Measurements from ENCODE around the gene SMPD4.
"Not testable (repeated sequence)": the region's sequence is repeated elsewhere in the genome, so short reads cannot be mapped to it uniquely, and the experiment has no call there.

Gene SMPD4

GRCh38 chr2:130157825-130158514 is 23.4 kb downstream of the SMPD4 start:
- in situ Hi-C loops (cut with MboI; ENCODE audit: low sequenced_read_pairs) = loop anchor here (10.0 kb wide), 1 partner anchor 177 kb away; no protein-coding TSS in a partner anchor

- in situ Hi-C loops (cut with MboI; ENCODE audit: low sequenced_read_pairs) = loop anchor here (10.0 kb wide), 1 partner anchor 177 kb away; no protein-coding TSS in a partner anchor
These were observed 24.0 kb downstream of the SMPD4 start for GRCh38 chr2:130157354-130157753.

- in situ Hi-C loops (cut with MboI; ENCODE audit: low sequenced_read_pairs) = loop anchor here (10.0 kb wide), 1 partner anchor 178 kb away; no protein-coding TSS in a partner anchor
These were observed 24.8 kb downstream of the SMPD4 start for GRCh38 chr2:130156624-130157004.

- in situ Hi-C loops (cut with MboI; ENCODE audit: low sequenced_read_pairs) = loop anchor here (10.0 kb wide), 1 partner anchor 179 kb away; no protein-coding TSS in a partner anchor
These were observed 25.3 kb downstream of the SMPD4 start for GRCh38 chr2:130155956-130156623.

- in situ Hi-C loops (cut with MboI; ENCODE audit: low sequenced_read_pairs) = loop anchor here (10.0 kb wide), 1 partner anchor 180 kb away; no protein-coding TSS in a partner anchor
These were observed 26.3 kb downstream of the SMPD4 start for GRCh38 chr2:130154773-130155765.

GRCh38 chr2:130154423-130154770 is 27.0 kb downstream of the SMPD4 start:
- in situ Hi-C loops (cut with MboI; ENCODE audit: low sequenced_read_pairs) = loop anchor here (10.0 kb wide), 1 partner anchor 180 kb away; no protein-coding TSS in a partner anchor

GRCh38 chr2:130153721-130154422 is 27.5 kb downstream of the SMPD4 start:
- in situ Hi-C loops (cut with MboI; ENCODE audit: low sequenced_read_pairs) = loop anchor here (10.0 kb wide), 1 partner anchor 181 kb away; no protein-coding TSS in a partner anchor

- in situ Hi-C loops (cut with MboI; ENCODE audit: low sequenced_read_pairs) = loop anchor here (10.0 kb wide), 1 partner anchor 182 kb away; no protein-coding TSS in a partner anchor
These were observed 28.4 kb downstream of the SMPD4 start for GRCh38 chr2:130152816-130153595.

GRCh38 chr2:130152136-130152815 is 29.1 kb downstream of the SMPD4 start:
- in situ Hi-C loops (cut with MboI; ENCODE audit: low sequenced_read_pairs) = loop anchor here (10.0 kb wide), 1 partner anchor 183 kb away; no protein-coding TSS in a partner anchor

- in situ Hi-C loops (cut with MboI; ENCODE audit: low sequenced_read_pairs) = loop anchor here (10.0 kb wide), 1 partner anchor 184 kb away; no protein-coding TSS in a partner anchor
These were observed 30.3 kb downstream of the SMPD4 start for GRCh38 chr2:130151145-130151512.

GRCh38 chr2:130150181-130151144 is 30.9 kb downstream of the SMPD4 start:
- in situ Hi-C loops (cut with MboI; ENCODE audit: low sequenced_read_pairs) = loop anchor here (10.0 kb wide), 1 partner anchor 184 kb away; no protein-coding TSS in a partner anchor

GRCh38 chr2:130148515-130148914 is 32.9 kb downstream of the SMPD4 start:
- in situ Hi-C loops (cut with MboI; ENCODE audit: low sequenced_read_pairs) = not testable (repeated sequence)

GRCh38 chr2:130145006-130145414 is 36.4 kb downstream of the SMPD4 start, which contains the start of gene CCDC74B:
Gene CCDC74B, minus strand, starts transcription at chr2:130145112. Its CDS starts 116 bp downstream, at chr2:130144996.
- in situ Hi-C loops (cut with MboI; ENCODE audit: low sequenced_read_pairs) = not testable (repeated sequence)

GRCh38 chr2:130143266-130144039 is 37.9 kb downstream of the SMPD4 start:
- in situ Hi-C loops (cut with MboI; ENCODE audit: low sequenced_read_pairs) = not testable (repeated sequence)

GRCh38 chr2:130142396-130143265 is 38.8 kb downstream of the SMPD4 start:
- in situ Hi-C loops (cut with MboI; ENCODE audit: low sequenced_read_pairs) = not testable (repeated sequence)
